ENCODE measurements around the gene HDDC3. TPM values are rescaled to one million over a fixed set of nuclear protein-coding genes. Genes with fewer than 3 reads are reported as not detected.
"Not testable (repeated sequence)": the region's sequence is repeated elsewhere in the genome, so short reads cannot be mapped to it uniquely, and the experiment has no call there.

HDDC3 gene
- total and polyA plus RNA-seq, 2 donors (not counting 1 experiment from before 2014, with no cell fraction given): 10.2 to 16.3 TPM

GRCh38 chr15:90931575-90931827 is 848 bp downstream of the HDDC3 start:
- Histone ChIP-seq H3K9me3 (ENCODE audit: control insufficient read depth, insufficient read depth, low read depth, low read length) (no peaks in the 10 kb centered on the region), H3K4me3 (replicated peaks in 1 of 4; ENCODE audit: control extremely low read depth in 1 of 4, insufficient read depth in 1 of 4, low read depth in 3 of 4, low read length in 4 of 4) (peak overlapping the region in 3 of 4 experiments; percentile 70 to 88 (median 80)), H3K4me2 (ENCODE audit: extremely low read depth, insufficient read depth, low read length) (peak overlapping the region; percentile 100), H3K27me3 (ENCODE audit: control insufficient read depth, insufficient read depth, low read length) (no peaks in the 10 kb centered on the region), H3K79me2 (ENCODE audit: control insufficient read depth, insufficient read depth, low read length) (peaks cover 11% of the 10 kb centered on the region), H3K36me3 (ENCODE audit: control insufficient read depth, insufficient read depth, low read length) (no peaks in the 10 kb centered on the region), H3K4me1 (ENCODE audit: control insufficient read depth, extremely low read depth, insufficient read depth, low read length) (peaks cover 17% of the 10 kb centered on the region), H3K9ac (ENCODE audit: insufficient read depth, low read length) (no peak overlapping the region), H2AFZ (ENCODE audit: low read length) (no peak overlapping the region), H4K20me1 (ENCODE audit: control insufficient read depth, extremely low read depth, insufficient read depth, low read length) (no peaks in the 10 kb centered on the region), H3K27ac (ENCODE audit: insufficient read depth, low read length) (no peak overlapping the region)
- TF ChIP-seq EZH2 (IDR thresholded peaks at IDR 0.05; ENCODE audit: low read length, missing control alignments) (no peak), CTCF (conservative IDR thresholded peaks at IDR 0.05 in 1 of 2, IDR thresholded peaks at IDR 0.05 in 1 of 2; ENCODE audit: low read depth in 1 of 2, low read length in 2 of 2) (no peak)
- no peak for DNase-seq (ENCODE audit: low read depth in 2 of 2)

- Histone ChIP-seq H3K79me2 (ENCODE audit: control insufficient read depth, insufficient read depth, low read length) (peaks cover 7% of the 10 kb centered on the region), H2AFZ (ENCODE audit: low read length) (no peak overlapping the region), H3K27me3 (ENCODE audit: control insufficient read depth, insufficient read depth, low read length) (no peaks in the 10 kb centered on the region), H3K27ac (ENCODE audit: insufficient read depth, low read length) (peak overlapping the region; percentile 68), H3K9ac (ENCODE audit: insufficient read depth, low read length) (no peak overlapping the region), H4K20me1 (ENCODE audit: control insufficient read depth, extremely low read depth, insufficient read depth, low read length) (no peaks in the 10 kb centered on the region), H3K4me2 (ENCODE audit: extremely low read depth, insufficient read depth, low read length) (peak overlapping the region; percentile 65), H3K9me3 (ENCODE audit: control insufficient read depth, insufficient read depth, low read depth, low read length) (no peaks in the 10 kb centered on the region), H3K36me3 (ENCODE audit: control insufficient read depth, insufficient read depth, low read length) (no peaks in the 10 kb centered on the region), H3K4me1 (ENCODE audit: control insufficient read depth, extremely low read depth, insufficient read depth, low read length) (peaks cover 14% of the 10 kb centered on the region), H3K4me3 (replicated peaks in 1 of 4; ENCODE audit: control extremely low read depth in 1 of 4, insufficient read depth in 1 of 4, low read depth in 3 of 4, low read length in 4 of 4) (peak overlapping the region in 2 of 4 experiments; percentile 71 to 80)
- no peak for DNase-seq (ENCODE audit: low read depth in 2 of 2)
- TF ChIP-seq CTCF (conservative IDR thresholded peaks at IDR 0.05 in 1 of 2, IDR thresholded peaks at IDR 0.05 in 1 of 2; ENCODE audit: low read depth in 1 of 2, low read length in 2 of 2) (no peak), EZH2 (IDR thresholded peaks at IDR 0.05; ENCODE audit: low read length, missing control alignments) (no peak)
These were observed 1.3 kb downstream of the HDDC3 start for GRCh38 chr15:90930861-90931574.

- Histone ChIP-seq H3K27me3 (ENCODE audit: control insufficient read depth, insufficient read depth, low read length) (no peaks in the 10 kb centered on the region), H2AFZ (ENCODE audit: low read length) (peak overlapping the region; percentile 5), H3K27ac (ENCODE audit: insufficient read depth, low read length) (peak overlapping the region; percentile 68), H4K20me1 (ENCODE audit: control insufficient read depth, extremely low read depth, insufficient read depth, low read length) (no peaks in the 10 kb centered on the region), H3K79me2 (ENCODE audit: control insufficient read depth, insufficient read depth, low read length) (no peaks in the 10 kb centered on the region), H3K9me3 (ENCODE audit: control insufficient read depth, insufficient read depth, low read depth, low read length) (no peaks in the 10 kb centered on the region), H3K4me1 (ENCODE audit: control insufficient read depth, extremely low read depth, insufficient read depth, low read length) (peaks cover 8% of the 10 kb centered on the region), H3K36me3 (ENCODE audit: control insufficient read depth, insufficient read depth, low read length) (no peaks in the 10 kb centered on the region), H3K4me3 (replicated peaks in 1 of 4; ENCODE audit: control extremely low read depth in 1 of 4, insufficient read depth in 1 of 4, low read depth in 3 of 4, low read length in 4 of 4) (peak overlapping the region; percentile 18 to 71 (median 48)), H3K9ac (ENCODE audit: insufficient read depth, low read length) (peak overlapping the region; percentile 43), H3K4me2 (ENCODE audit: extremely low read depth, insufficient read depth, low read length) (peak overlapping the region; percentile 65)
- TF ChIP-seq EZH2 (IDR thresholded peaks at IDR 0.05; ENCODE audit: low read length, missing control alignments) (no peak), CTCF (conservative IDR thresholded peaks at IDR 0.05 in 1 of 2, IDR thresholded peaks at IDR 0.05 in 1 of 2; ENCODE audit: low read depth in 1 of 2, low read length in 2 of 2) (no peak)
- no peak for DNase-seq (ENCODE audit: low read depth in 2 of 2)
These were observed 2.9 kb downstream of the HDDC3 start for GRCh38 chr15:90929246-90930019.

GRCh38 chr15:90928106-90928505 is 4.2 kb downstream of the HDDC3 start:
- not testable (repeated sequence) for H3K27ac ChIP-seq (ENCODE audit: insufficient read depth, low read length); H3K79me2 ChIP-seq (ENCODE audit: control insufficient read depth, insufficient read depth, low read length); H3K4me3 ChIP-seq (replicated peaks in 1 of 4; ENCODE audit: control extremely low read depth in 1 of 4, insufficient read depth in 1 of 4, low read depth in 3 of 4, low read length in 4 of 4); H4K20me1 ChIP-seq (ENCODE audit: control insufficient read depth, extremely low read depth, insufficient read depth, low read length); H3K9me3 ChIP-seq (ENCODE audit: control insufficient read depth, insufficient read depth, low read depth, low read length); DNase-seq (ENCODE audit: low read depth in 2 of 2); H3K9ac ChIP-seq (ENCODE audit: insufficient read depth, low read length); H2AFZ ChIP-seq (ENCODE audit: low read length); H3K27me3 ChIP-seq (ENCODE audit: control insufficient read depth, insufficient read depth, low read length); H3K36me3 ChIP-seq (ENCODE audit: control insufficient read depth, insufficient read depth, low read length); H3K4me1 ChIP-seq (ENCODE audit: control insufficient read depth, extremely low read depth, insufficient read depth, low read length); H3K4me2 ChIP-seq (ENCODE audit: extremely low read depth, insufficient read depth, low read length)
